ENCODE data around the gene ASAP2. TPM values are rescaled to one million over a fixed set of nuclear protein-coding genes. Genes with fewer than 3 reads are reported as not detected.

The ASAP2 gene
- total RNA-seq, 1 experiment from 2014 or later = 25.2 TPM

DNA sequence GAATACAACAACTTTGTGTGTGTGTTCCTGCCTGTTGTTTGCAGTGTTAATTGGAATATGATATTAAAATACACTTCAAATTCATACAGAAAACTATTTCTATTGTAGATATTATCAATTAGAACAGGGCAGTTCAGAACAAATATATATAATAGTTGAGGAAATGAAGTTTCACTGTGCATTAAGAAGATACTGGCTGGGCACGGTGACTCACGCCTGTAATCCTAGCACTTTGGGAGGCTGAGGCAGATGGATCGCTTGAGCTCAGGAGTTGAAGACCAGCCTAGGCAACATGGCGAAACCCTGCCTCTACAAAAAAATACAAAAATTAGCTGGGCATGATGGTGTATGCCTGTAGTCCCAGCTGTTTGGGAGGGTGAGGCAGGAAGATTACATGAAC is 79.3 kb downstream of the ASAP2 start:
- peak overlapping the region; percentile 59 for H3K4me2 ChIP-seq (ENCODE audit: low read length)
- BruUV-seq (replicated peaks) = no TSS peak
- H3K27me3 ChIP-seq (ENCODE audit: low read length) = no peaks in the 10 kb centered on the region
- peak; percentile 13 for DNase-seq
- H3K79me2 ChIP-seq (ENCODE audit: low read length) = peaks cover 55% of the 10 kb centered on the region
- no peaks in the 10 kb centered on the region for H4K20me1 ChIP-seq (ENCODE audit: low read length)
- CTCF ChIA-PET = no interaction called here
- no peak overlapping the region; the same call in 1 of the 2 replicates for H3K4me3 ChIP-seq (ENCODE audit: low read length)
- no peak overlapping the region for H2AFZ ChIP-seq (ENCODE audit: low read length)
- H3K9me3 ChIP-seq (ENCODE audit: low read length) = no peaks in the 10 kb centered on the region
- peak overlapping the region; percentile 98 for H3K27ac ChIP-seq (ENCODE audit: low read length)
- H3K36me3 ChIP-seq (ENCODE audit: low read depth, low read length) = peaks cover 13% of the 10 kb centered on the region; the same call in 1 of the 2 replicates
- intact Hi-C loops (cut with micrococcal nuclease) = no loop called here
- peak overlapping the region; percentile 75 for H3K9ac ChIP-seq (ENCODE audit: low read length)
- no peaks in the 10 kb centered on the region for H3K9me2 ChIP-seq (replicated peaks; ENCODE audit: low read length)
- no peak for ATAC-seq
- H3K4me1 ChIP-seq (ENCODE audit: insufficient read depth, low read length) = peaks cover 66% of the 10 kb centered on the region
- H3F3A ChIP-seq (ENCODE audit: low read length, unreplicated experiment) = peaks cover 14% of the 10 kb centered on the region
- POLR2A ChIA-PET (ENCODE audit: unreplicated experiment) = no interaction called here
- no peak for TF ChIP-seq EZH2phosphoT487 (IDR thresholded peaks at IDR 0.05; ENCODE audit: borderline replicate concordance, low read length)
- TF ChIP-seq, protein P1, sequence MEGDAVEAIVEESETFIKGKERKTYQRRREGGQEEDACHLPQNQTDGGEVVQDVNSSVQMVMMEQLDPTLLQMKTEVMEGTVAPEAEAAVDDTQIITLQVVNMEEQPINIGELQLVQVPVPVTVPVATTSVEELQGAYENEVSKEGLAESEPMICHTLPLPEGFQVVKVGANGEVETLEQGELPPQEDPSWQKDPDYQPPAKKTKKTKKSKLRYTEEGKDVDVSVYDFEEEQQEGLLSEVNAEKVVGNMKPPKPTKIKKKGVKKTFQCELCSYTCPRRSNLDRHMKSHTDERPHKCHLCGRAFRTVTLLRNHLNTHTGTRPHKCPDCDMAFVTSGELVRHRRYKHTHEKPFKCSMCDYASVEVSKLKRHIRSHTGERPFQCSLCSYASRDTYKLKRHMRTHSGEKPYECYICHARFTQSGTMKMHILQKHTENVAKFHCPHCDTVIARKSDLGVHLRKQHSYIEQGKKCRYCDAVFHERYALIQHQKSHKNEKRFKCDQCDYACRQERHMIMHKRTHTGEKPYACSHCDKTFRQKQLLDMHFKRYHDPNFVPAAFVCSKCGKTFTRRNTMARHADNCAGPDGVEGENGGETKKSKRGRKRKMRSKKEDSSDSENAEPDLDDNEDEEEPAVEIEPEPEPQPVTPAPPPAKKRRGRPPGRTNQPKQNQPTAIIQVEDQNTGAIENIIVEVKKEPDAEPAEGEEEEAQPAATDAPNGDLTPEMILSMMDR (conservative IDR thresholded peaks at IDR 0.05; ENCODE audit: low read depth, low read length) = no peak
- no peak for TF ChIP-seq EZH2 (IDR thresholded peaks at IDR 0.05; ENCODE audit: low read length, unreplicated experiment)

DNA sequence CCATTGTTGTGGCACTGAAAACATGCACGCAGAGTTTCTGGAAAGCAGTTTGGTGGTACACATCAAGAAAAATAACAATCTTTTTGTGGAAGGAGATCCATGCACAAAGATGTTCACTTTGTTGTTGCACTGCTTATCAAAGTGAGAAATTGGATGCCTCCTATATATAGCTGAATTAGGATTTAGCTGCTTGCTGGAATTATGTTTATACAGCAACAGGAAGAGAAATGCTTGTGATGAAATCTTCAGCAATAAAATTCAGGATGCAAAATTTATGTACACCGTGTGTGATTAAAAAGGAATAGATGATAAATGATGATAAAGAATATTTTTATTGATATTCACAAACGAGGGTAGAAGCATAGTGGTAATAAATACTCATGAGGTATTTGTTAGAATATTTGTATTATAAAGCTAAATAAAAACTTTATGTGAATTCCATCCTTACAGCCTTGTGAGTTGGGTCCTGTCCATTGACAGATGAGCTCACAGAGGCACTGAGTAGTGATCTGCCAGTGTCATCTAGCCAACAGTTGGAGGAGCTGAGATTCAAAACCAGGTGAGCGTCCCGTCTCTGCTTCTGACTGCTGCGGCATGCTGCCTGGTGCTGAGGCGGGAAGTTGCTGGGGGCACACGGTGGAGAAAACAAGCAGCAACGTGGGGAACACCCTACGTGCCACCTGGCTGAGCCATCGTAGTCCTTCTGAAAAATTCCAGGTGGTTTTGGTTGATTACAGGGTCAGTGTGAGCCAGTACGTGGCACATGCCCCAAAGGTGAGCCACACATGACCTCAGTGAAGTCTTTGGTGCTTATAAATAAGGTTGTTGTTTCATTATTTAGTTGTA is 80.2 kb downstream of the ASAP2 start:
- CTCF ChIA-PET = interaction anchor here (0.8 to 1.0 kb wide), 2 partner anchors 42 to 144 kb away, joined by 3 read pairs; no protein-coding TSS in a partner anchor

More for the DNA sequence above, 80.2 kb downstream of the ASAP2 start:
- peaks cover 16% of the 10 kb centered on the region; the same call in 1 of the 2 replicates for H3K36me3 ChIP-seq (ENCODE audit: low read depth, low read length)
- peak overlapping the region; percentile 75 for H3K9ac ChIP-seq (ENCODE audit: low read length)
- BruUV-seq (replicated peaks) = no TSS peak
- H3F3A ChIP-seq (ENCODE audit: low read length, unreplicated experiment) = peaks cover 14% of the 10 kb centered on the region
- no peaks in the 10 kb centered on the region for H3K27me3 ChIP-seq (ENCODE audit: low read length)
- H3K9me3 ChIP-seq (ENCODE audit: low read length) = no peaks in the 10 kb centered on the region
- no peaks in the 10 kb centered on the region for H4K20me1 ChIP-seq (ENCODE audit: low read length)
- 0 out of 2 replicates have a peak overlapping the region, but pooled peaks have one; percentile 11 for H2AFZ ChIP-seq (ENCODE audit: low read length)
- peak overlapping the region; percentile 34 for H3K4me3 ChIP-seq (ENCODE audit: low read length)
- ATAC-seq = peak; percentile 71
- H3K4me2 ChIP-seq (ENCODE audit: low read length) = peak overlapping the region; percentile 73
- no peaks in the 10 kb centered on the region for H3K9me2 ChIP-seq (replicated peaks; ENCODE audit: low read length)
- H3K79me2 ChIP-seq (ENCODE audit: low read length) = peaks cover 64% of the 10 kb centered on the region
- peaks cover 66% of the 10 kb centered on the region for H3K4me1 ChIP-seq (ENCODE audit: insufficient read depth, low read length)
- TF ChIP-seq, protein P1 (conservative IDR thresholded peaks at IDR 0.05; ENCODE audit: low read depth, low read length) = no peak
- TF ChIP-seq EZH2 (IDR thresholded peaks at IDR 0.05; ENCODE audit: low read length, unreplicated experiment) (no peak), EZH2phosphoT487 (IDR thresholded peaks at IDR 0.05; ENCODE audit: borderline replicate concordance, low read length) (no peak)
- POLR2A ChIA-PET (ENCODE audit: unreplicated experiment) = interaction anchor here (0.7 to 1.3 kb wide), 4 partner anchors 24 to 81 kb away, joined by 3 to 8 read pairs (median 4); no protein-coding TSS in a partner anchor
- H3K27ac ChIP-seq (ENCODE audit: low read length) = peak overlapping the region; percentile 98
- intact Hi-C loops (cut with micrococcal nuclease) = loop anchor here (1.0 kb wide), 8 partner anchors 24 to 284 kb away; no protein-coding TSS in a partner anchor
- peak; percentile 87 for DNase-seq
